ENCODE measurements around the gene IGF2BP2. TPM values are rescaled to one million over a fixed set of nuclear protein-coding genes. Genes with fewer than 3 reads are reported as not detected.

The IGF2BP2 gene
- total RNA-seq, 1 experiment from 2014 or later = 135 TPM

DNA sequence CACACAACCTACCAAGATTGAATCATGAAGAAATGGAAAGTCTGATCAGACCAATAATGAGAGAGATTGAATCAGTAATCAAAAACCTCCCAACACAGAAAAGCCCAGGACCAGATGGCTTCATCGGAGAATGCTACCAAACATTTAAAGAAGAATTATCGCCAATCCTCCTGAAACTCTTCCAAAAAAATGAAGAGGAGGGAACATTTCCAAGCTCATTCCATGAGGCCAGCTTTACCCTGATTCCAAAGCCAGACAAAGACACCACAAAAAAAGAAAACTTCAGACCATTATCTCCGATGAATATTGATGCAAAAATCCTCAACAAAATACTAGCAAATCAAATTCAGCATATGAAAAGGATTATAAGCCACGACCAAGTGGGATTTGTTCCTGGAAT, 144.6 kb downstream of the IGF2BP2 start:
- BruUV-seq (replicated peaks) = no TSS peak
- POLR2A ChIA-PET = no interaction called here
- H3K9me2 ChIP-seq (ENCODE audit: insufficient read depth) = no peaks in the 10 kb centered on the region; the same call in 1 of the 2 replicates
- H3K36me3 ChIP-seq (ENCODE audit: control insufficient read depth in 1 of 2, insufficient read depth in 2 of 2, low read length in 2 of 2) = peaks cover 9 to 29% of the 10 kb centered on the region in 2 experiments
- CTCF ChIA-PET = interaction anchor here (1.2 kb wide), 1 partner anchor 20 kb away, joined by 3 read pairs; no protein-coding TSS in a partner anchor
- H3K9ac ChIP-seq (ENCODE audit: low read length) = no peak overlapping the region
- no peaks in the 10 kb centered on the region for H3K9me3 ChIP-seq (ENCODE audit: control insufficient read depth in 1 of 2, insufficient read depth in 1 of 2, low read depth in 1 of 2, low read length in 2 of 2)
- H3K27ac ChIP-seq (ENCODE audit: low read depth, low read length) = no peak overlapping the region
- RAD21 ChIA-PET (ENCODE audit: low non-redundant PET in 1 of 2, low total read pairs in 2 of 2, uncharacterized antibody in 2 of 2, unreplicated experiment in 2 of 2) = no interaction called here
- no peak for ATAC-seq
- no peak for DNase-seq (ENCODE audit: low read depth, low spot score)
- peaks cover 55% of the 10 kb centered on the region for H3K79me2 ChIP-seq (ENCODE audit: insufficient read depth, low read length)
- no peaks in the 10 kb centered on the region for H3K27me3 ChIP-seq (ENCODE audit: insufficient read depth, low read length)
- no peak for TF ChIP-seq ZNF274 (IDR thresholded peaks at IDR 0.05; ENCODE audit: low read depth, low read length)
- no peak for TF ChIP-seq CEBPB (IDR thresholded peaks at IDR 0.05; ENCODE audit: low read depth)
- TF ChIP-seq YY1 (IDR thresholded peaks at IDR 0.05; ENCODE audit: extremely low read depth, insufficient replicate concordance, low read depth, low read length) = no peak
- TF ChIP-seq, protein P1, sequence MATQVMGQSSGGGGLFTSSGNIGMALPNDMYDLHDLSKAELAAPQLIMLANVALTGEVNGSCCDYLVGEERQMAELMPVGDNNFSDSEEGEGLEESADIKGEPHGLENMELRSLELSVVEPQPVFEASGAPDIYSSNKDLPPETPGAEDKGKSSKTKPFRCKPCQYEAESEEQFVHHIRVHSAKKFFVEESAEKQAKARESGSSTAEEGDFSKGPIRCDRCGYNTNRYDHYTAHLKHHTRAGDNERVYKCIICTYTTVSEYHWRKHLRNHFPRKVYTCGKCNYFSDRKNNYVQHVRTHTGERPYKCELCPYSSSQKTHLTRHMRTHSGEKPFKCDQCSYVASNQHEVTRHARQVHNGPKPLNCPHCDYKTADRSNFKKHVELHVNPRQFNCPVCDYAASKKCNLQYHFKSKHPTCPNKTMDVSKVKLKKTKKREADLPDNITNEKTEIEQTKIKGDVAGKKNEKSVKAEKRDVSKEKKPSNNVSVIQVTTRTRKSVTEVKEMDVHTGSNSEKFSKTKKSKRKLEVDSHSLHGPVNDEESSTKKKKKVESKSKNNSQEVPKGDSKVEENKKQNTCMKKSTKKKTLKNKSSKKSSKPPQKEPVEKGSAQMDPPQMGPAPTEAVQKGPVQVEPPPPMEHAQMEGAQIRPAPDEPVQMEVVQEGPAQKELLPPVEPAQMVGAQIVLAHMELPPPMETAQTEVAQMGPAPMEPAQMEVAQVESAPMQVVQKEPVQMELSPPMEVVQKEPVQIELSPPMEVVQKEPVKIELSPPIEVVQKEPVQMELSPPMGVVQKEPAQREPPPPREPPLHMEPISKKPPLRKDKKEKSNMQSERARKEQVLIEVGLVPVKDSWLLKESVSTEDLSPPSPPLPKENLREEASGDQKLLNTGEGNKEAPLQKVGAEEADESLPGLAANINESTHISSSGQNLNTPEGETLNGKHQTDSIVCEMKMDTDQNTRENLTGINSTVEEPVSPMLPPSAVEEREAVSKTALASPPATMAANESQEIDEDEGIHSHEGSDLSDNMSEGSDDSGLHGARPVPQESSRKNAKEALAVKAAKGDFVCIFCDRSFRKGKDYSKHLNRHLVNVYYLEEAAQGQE (IDR thresholded peaks at IDR 0.05; ENCODE audit: low read depth) = no peak
- no peak for TF ChIP-seq SP1 (IDR thresholded peaks at IDR 0.05; ENCODE audit: low read depth)
- no peak for TF ChIP-seq ELF1 (IDR thresholded peaks at IDR 0.05; ENCODE audit: borderline replicate concordance, low read depth)
- no peak for TF ChIP-seq RAD21 (IDR thresholded peaks at IDR 0.05; ENCODE audit: low read depth)
- TF ChIP-seq POLR2A (IDR thresholded peaks at IDR 0.05; ENCODE audit: borderline replicate concordance, extremely low read depth, insufficient read depth, insufficient read length) = no peak
- no peak for TF ChIP-seq EGR1 (IDR thresholded peaks at IDR 0.05; ENCODE audit: low read depth)
- no peak for TF ChIP-seq EZH2 (IDR thresholded peaks at IDR 0.05)
- TF ChIP-seq, protein P2, sequence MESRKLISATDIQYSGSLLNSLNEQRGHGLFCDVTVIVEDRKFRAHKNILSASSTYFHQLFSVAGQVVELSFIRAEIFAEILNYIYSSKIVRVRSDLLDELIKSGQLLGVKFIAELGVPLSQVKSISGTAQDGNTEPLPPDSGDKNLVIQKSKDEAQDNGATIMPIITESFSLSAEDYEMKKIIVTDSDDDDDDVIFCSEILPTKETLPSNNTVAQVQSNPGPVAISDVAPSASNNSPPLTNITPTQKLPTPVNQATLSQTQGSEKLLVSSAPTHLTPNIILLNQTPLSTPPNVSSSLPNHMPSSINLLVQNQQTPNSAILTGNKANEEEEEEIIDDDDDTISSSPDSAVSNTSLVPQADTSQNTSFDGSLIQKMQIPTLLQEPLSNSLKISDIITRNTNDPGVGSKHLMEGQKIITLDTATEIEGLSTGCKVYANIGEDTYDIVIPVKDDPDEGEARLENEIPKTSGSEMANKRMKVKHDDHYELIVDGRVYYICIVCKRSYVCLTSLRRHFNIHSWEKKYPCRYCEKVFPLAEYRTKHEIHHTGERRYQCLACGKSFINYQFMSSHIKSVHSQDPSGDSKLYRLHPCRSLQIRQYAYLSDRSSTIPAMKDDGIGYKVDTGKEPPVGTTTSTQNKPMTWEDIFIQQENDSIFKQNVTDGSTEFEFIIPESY (IDR thresholded peaks at IDR 0.05; ENCODE audit: extremely low read depth, insufficient replicate concordance, low read length) = no peak
- TF ChIP-seq, protein P3, sequence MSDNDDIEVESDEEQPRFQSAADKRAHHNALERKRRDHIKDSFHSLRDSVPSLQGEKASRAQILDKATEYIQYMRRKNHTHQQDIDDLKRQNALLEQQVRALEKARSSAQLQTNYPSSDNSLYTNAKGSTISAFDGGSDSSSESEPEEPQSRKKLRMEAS (IDR thresholded peaks at IDR 0.05) = no peak
- no peak for TF ChIP-seq POLR2AphosphoS5 (IDR thresholded peaks at IDR 0.05; ENCODE audit: low read depth, low read length)
- TF ChIP-seq, protein P4, sequence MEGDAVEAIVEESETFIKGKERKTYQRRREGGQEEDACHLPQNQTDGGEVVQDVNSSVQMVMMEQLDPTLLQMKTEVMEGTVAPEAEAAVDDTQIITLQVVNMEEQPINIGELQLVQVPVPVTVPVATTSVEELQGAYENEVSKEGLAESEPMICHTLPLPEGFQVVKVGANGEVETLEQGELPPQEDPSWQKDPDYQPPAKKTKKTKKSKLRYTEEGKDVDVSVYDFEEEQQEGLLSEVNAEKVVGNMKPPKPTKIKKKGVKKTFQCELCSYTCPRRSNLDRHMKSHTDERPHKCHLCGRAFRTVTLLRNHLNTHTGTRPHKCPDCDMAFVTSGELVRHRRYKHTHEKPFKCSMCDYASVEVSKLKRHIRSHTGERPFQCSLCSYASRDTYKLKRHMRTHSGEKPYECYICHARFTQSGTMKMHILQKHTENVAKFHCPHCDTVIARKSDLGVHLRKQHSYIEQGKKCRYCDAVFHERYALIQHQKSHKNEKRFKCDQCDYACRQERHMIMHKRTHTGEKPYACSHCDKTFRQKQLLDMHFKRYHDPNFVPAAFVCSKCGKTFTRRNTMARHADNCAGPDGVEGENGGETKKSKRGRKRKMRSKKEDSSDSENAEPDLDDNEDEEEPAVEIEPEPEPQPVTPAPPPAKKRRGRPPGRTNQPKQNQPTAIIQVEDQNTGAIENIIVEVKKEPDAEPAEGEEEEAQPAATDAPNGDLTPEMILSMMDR (IDR thresholded peaks at IDR 0.05 in 2 of 3, conservative IDR thresholded peaks at IDR 0.05 in 1 of 3; ENCODE audit: borderline replicate concordance in 1 of 3, insufficient read depth in 1 of 3, low read depth in 2 of 3, low read length in 2 of 3) = no peak
- TF ChIP-seq FOSL1 (IDR thresholded peaks at IDR 0.05; ENCODE audit: low read depth) = no peak
- TF ChIP-seq SRF (IDR thresholded peaks at IDR 0.05; ENCODE audit: low read depth) = no peak
- no peak for TF ChIP-seq CBX3 (IDR thresholded peaks at IDR 0.05; ENCODE audit: low read depth)
- no peak for TF ChIP-seq SIN3A (IDR thresholded peaks at IDR 0.05; ENCODE audit: low read depth)
- TF ChIP-seq, protein P5, sequence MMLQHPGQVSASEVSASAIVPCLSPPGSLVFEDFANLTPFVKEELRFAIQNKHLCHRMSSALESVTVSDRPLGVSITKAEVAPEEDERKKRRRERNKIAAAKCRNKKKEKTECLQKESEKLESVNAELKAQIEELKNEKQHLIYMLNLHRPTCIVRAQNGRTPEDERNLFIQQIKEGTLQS (IDR thresholded peaks at IDR 0.05) = no peak
- no peak overlapping the region for H2AFZ ChIP-seq (ENCODE audit: low read depth, low read length, poor library complexity, severe bottlenecking)
- peaks cover 0 to 16% of the 10 kb centered on the region in 2 experiments; a peak in 2 of 4 replicates for H3K4me1 ChIP-seq (ENCODE audit: control insufficient read depth in 1 of 2, insufficient read depth in 2 of 2, low read length in 2 of 2)
- H4K20me1 ChIP-seq (ENCODE audit: insufficient read depth) = no peaks in the 10 kb centered on the region
- no peak overlapping the region for H3K4me3 ChIP-seq (replicated peaks in 1 of 2; ENCODE audit: low read depth in 1 of 2, low read length in 2 of 2)
- intact Hi-C loops (cut with micrococcal nuclease) = no loop called here
- no peak overlapping the region for H3K4me2 ChIP-seq (ENCODE audit: low read length)

Measured in HCT116 (cell line).